Heart left ventricle (tissue), 16 donors: Measurements from ENCODE around the gene WWOX. TPM values are rescaled to one million over a fixed set of nuclear protein-coding genes. Genes with fewer than 3 reads are reported as not detected.

Experiments
- ATAC-seq, 4 donors: fragments of 200-7000 bp; cut with Tn5 transposase; one replicate each; pipeline ENCODE4 v1.9.1; 2020 to 2022; ENCODE audit warnings: moderate library complexity in 4 of 4, mild to moderate bottlenecking in 3 of 4, moderate number of reproducible peaks in 1 of 4
- DNase-seq, 5 donors: peaks; one replicate each; pipeline ENCODE4 v3.0.0-alpha.2; 2020
- H3K27ac ChIP-seq, 12 donors: fragments of 200-600 bp; sonication (generic) in 4 of 12; one replicate each; pipeline versions ENCODE4 v1.5.0 to v1.8.0; 2016 to 2022; ENCODE audit warnings: mild to moderate bottlenecking in 2 of 12
- H3K27me3 ChIP-seq, 9 donors: fragments of 200-600 bp; sonication (generic) in 2 of 9; one replicate each; pipeline versions ENCODE4 v1.5.1 to v1.8.0; 2016 to 2022; ENCODE audit warnings: mild to moderate bottlenecking in 3 of 9
- H3K36me3 ChIP-seq, 9 donors: fragments of 200-600 bp; sonication (generic) in 2 of 9; one replicate each; pipeline versions ENCODE4 v1.5.0 to v1.8.0; 2018 to 2022; ENCODE audit warnings: mild to moderate bottlenecking in 2 of 9
- H3K4me1 ChIP-seq, 12 donors: fragments of 200-600 bp; sonication (generic) in 4 of 12; one replicate each; pipeline versions ENCODE4 v1.5.0 to v1.8.0; 2016 to 2022; ENCODE audit warnings: mild to moderate bottlenecking in 3 of 12
- H3K4me3 ChIP-seq, 12 donors: fragments of 200-600 bp; sonication (generic) in 4 of 12; one replicate each; pipeline versions ENCODE4 v1.5.0 to v1.8.0; 2017 to 2022; ENCODE audit warnings: mild to moderate bottlenecking in 9 of 12, moderate library complexity in 4 of 12
- H3K9me3 ChIP-seq, 12 donors: fragments of 200-600 bp; sonication (generic) in 4 of 12; one replicate each; pipeline versions ENCODE4 v1.5.0 to v1.8.0; 2016 to 2022; ENCODE audit warnings: mild to moderate bottlenecking in 1 of 12
- POLR2A ChIP-seq, 2 donors: fragments of 450-650 bp; IDR thresholded peaks; one replicate each; pipeline ENCODE4 v1.6.1; 2017; ENCODE audit warnings: antibody characterized with exemption in 2 of 2, mild to moderate bottlenecking in 2 of 2, moderate library complexity in 2 of 2
- WGBS, 4 donors: extraction: QIAGEN DNeasy Blood & Tissue Kit in 2 of 4; methylation state at CpG; one replicate each; pipeline versions ENCODE4 v1.1.5 to v1.1.7; 2013 to 2018; 5-methylcytosine and 5-hydroxymethylcytosine counted together
- intact Hi-C, 10 donors: fragments of 100-400 bp; cut with DNase I; formaldehyde crosslinking; loops; one replicate each; pipeline versions ENCODE4 v1.11.1 to v1.14.2; 2022
- polyA plus RNA-seq, 2 donors: library from polyadenylated mRNA; stranded (reverse); fragments of 200-250 nt; gene quantifications; one replicate each; pipeline ENCODE4 v1.2.3, GENCODE V29; 2013
- total RNA-seq, 9 donors: library from RNA; depleted of rRNA in 2 of 9; stranded (reverse); fragments of >200 nt in 2 of 9; fragmentation: NEBNext Ultra II Directional in 3 of 9; extraction: Animal tissue kit (Norgen Biotek cat#: 25700) in 3 of 9; gene quantifications; one replicate each; pipeline versions ENCODE4 v1.1.0 to v1.2.4, GENCODE V29; 2016 to 2023
- TF ChIP-seq, protein P1 (sequence below), 12 donors: fragments of 200-600 bp; sonication (generic) in 4 of 12; IDR thresholded peaks; one replicate each; pipeline versions ENCODE4 v1.5.0 to v1.8.0; 2018 to 2022; ENCODE audit warnings: antibody characterized with exemption in 12 of 12, mild to moderate bottlenecking in 5 of 12
- donor health status: ischemic (EF 13 %, LVEDD 7.1; RV severe dilation, severe dysfunction).
- donor health status: healthy with polysubstance abuse.
- donor health status: DM: no; HTN: yes; CAD: no.
- donor health status: DM: no; HTN: no; CAD: no.
- donor health status: ischemic (EF 25% LVEDD 6.9; RV normal size, moderate dysfunction).
- donor health status: ischemic (EF 25% LVEDD 5.7; RV mildly dilated, moderate dysfunction).
- donor health status: healthy.
- donor health status: DM: yes; HTN: yes; CAD: no.
- donor health status: ischemic (EF 35%, LVEDD 5.7; RV mildly dilated, moderate dysfunction).
- donor health status: nonischemic (EF 11% LVEDD 7.7; RV severe dilation, severe dysfunction).
- donor health status: DM: yes; HTN: yes; CAD: no.
- donor health status: PGD.
- donor health status: ischemic (EF 29% LVEDD 5.4; RV normal size, mild dysfunction).
- donor health status: nonischemic (EF 23%, LVEDD 6.1; RV moderate dilation, normal function).

Gene WWOX
- total and polyA plus RNA-seq, 11 donors, result 4.3 to 18.3 (median 9.1) TPM

- H3K4me1 ChIP-seq, result peaks cover 0 to 4% (median 0%) of the 10 kb centered on the region in 12 donors
- WGBS, 4 donors, result 92 to 94% (median 94%) methylated on average over 13 of the region's 13 CpGs
- intact Hi-C loops, result no loop called here
Observed at GRCh38 chr16:78483124-78483992, 383.9 kb downstream of the WWOX start.

GRCh38 chr16:78484509-78485058 is 385.1 kb downstream of the WWOX start:
- intact Hi-C loops, result no loop called here
- Histone ChIP-seq H3K27me3 (no peaks in the 10 kb centered on the region), H3K4me3 (no peak overlapping the region), H3K36me3 (no peaks in the 10 kb centered on the region), H3K4me1 (peaks cover 0 to 7% (median 2%) of the 10 kb centered on the region in 12 donors), H3K9me3 (no peaks in the 10 kb centered on the region), H3K27ac (no peak overlapping the region)
- ATAC-seq (no peak), DNase-seq (no peak)
- TF ChIP-seq POLR2A (IDR thresholded peaks at IDR 0.05), result no peak
- TF ChIP-seq, protein P1, sequence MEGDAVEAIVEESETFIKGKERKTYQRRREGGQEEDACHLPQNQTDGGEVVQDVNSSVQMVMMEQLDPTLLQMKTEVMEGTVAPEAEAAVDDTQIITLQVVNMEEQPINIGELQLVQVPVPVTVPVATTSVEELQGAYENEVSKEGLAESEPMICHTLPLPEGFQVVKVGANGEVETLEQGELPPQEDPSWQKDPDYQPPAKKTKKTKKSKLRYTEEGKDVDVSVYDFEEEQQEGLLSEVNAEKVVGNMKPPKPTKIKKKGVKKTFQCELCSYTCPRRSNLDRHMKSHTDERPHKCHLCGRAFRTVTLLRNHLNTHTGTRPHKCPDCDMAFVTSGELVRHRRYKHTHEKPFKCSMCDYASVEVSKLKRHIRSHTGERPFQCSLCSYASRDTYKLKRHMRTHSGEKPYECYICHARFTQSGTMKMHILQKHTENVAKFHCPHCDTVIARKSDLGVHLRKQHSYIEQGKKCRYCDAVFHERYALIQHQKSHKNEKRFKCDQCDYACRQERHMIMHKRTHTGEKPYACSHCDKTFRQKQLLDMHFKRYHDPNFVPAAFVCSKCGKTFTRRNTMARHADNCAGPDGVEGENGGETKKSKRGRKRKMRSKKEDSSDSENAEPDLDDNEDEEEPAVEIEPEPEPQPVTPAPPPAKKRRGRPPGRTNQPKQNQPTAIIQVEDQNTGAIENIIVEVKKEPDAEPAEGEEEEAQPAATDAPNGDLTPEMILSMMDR (IDR thresholded peaks at IDR 0.05), result no peak
- 87 to 94% (median 93%) methylated on average over 9 of the region's 9 CpGs for WGBS, 4 donors

More at GRCh38 chr16:78483124-78483992, 383.9 kb downstream of the WWOX start:
- no peak for ATAC-seq
- no peak for DNase-seq
- Histone ChIP-seq H3K27ac (no peak overlapping the region), H3K27me3 (no peaks in the 10 kb centered on the region), H3K9me3 (no peaks in the 10 kb centered on the region), H3K4me3 (no peak overlapping the region), H3K36me3 (no peaks in the 10 kb centered on the region)
- TF ChIP-seq, protein P1 (IDR thresholded peaks at IDR 0.05), result no peak
- no peak for TF ChIP-seq POLR2A (IDR thresholded peaks at IDR 0.05)

DNA sequence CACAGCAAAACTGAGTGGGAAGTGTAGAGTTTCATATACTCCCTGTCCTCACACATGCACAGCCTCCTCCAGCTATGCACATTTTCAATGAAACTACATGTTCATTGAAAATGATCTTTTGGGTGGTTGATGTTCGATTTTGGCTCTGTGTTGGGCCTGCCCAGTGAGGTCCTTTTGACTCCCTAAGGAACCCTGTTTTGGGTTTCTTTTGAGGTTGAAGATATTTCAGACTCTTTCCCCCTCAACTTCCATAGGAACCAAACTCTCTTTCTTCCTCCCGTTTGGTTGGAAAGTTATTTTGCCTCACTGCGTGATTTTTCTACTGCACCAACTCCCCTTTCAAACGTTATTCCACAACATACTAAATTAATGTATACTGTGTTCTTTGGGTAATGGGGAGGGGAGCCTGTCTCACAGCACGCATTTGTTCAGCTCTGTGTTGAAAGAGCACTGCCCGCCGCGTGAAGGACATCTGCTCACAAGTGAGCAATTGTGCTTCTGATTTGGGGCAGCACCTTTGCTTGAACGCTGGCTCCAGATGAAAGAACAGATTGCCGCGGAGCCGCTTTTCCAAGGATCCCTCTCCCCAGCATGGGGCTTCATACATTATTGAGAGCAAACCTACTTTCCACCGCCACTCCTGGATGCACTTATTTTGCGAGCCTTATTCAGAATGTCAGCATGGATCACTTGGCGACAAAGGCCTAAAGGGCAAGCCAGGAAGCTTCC is 385.9 kb downstream of the WWOX start:
- DNase-seq (no peak), ATAC-seq (no peak)
- H3K4me3 ChIP-seq, result no peak overlapping the region
- WGBS, 4 donors, result 87 to 89% (median 87%) methylated on average over 15 of the region's 15 CpGs
- TF ChIP-seq POLR2A (IDR thresholded peaks at IDR 0.05), result no peak
- TF ChIP-seq, protein P1 (IDR thresholded peaks at IDR 0.05), result no peak
- H3K4me1 ChIP-seq, result peaks cover 0 to 11% (median 4%) of the 10 kb centered on the region in 12 donors
- no peaks in the 10 kb centered on the region for H3K36me3 ChIP-seq
- no peak overlapping the region for H3K27ac ChIP-seq
- H3K9me3 ChIP-seq, result no peaks in the 10 kb centered on the region
- intact Hi-C loops, result no loop called here
- H3K27me3 ChIP-seq, result no peaks in the 10 kb centered on the region

DNA sequence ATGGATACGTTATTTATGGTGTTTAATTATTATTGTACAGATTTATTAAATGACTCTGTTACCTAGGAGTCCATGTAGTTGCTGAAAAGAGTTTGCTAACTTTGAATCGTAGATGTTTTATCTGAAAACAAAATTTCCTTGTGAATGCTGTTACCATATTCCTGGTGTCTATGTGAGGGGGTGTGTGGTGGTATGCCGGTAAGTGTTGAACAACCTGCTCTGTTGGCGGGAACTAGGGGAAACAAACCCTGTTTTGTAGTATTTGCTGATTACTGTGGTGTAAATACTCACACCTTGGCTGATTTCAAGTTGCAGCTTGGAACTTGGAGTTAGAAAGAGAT is 386.4 kb downstream of the WWOX start:
- TF ChIP-seq POLR2A (IDR thresholded peaks at IDR 0.05), result no peak
- TF ChIP-seq, protein P1 (IDR thresholded peaks at IDR 0.05), result no peak
- Histone ChIP-seq H3K4me1 (peaks cover 0 to 11% (median 4%) of the 10 kb centered on the region in 12 donors), H3K4me3 (no peak overlapping the region), H3K36me3 (no peaks in the 10 kb centered on the region), H3K27ac (no peak overlapping the region), H3K9me3 (no peaks in the 10 kb centered on the region), H3K27me3 (no peaks in the 10 kb centered on the region)
- no peak for ATAC-seq
- DNase-seq, result no peak
- WGBS, 4 donors, result 95 to 100% (median 97%) methylated on average over 4 of the region's 4 CpGs
- intact Hi-C loops, result no loop called here
